Ishikawa (cell line): ENCODE results near the gene DIAPH1.

Experiments used
- CEBPB ChIP-seq: IDR thresholded peaks from 2 replicates; pipeline ENCODE4 v1.6.1; 2012
- CREB1 ChIP-seq: IDR thresholded peaks from 2 replicates; pipeline ENCODE4 v1.6.1; 2012; ENCODE audit warnings: low read depth
- EGR1 ChIP-seq: IDR thresholded peaks from 2 replicates; pipeline ENCODE4 v1.6.1; 2012
- EP300 ChIP-seq: IDR thresholded peaks from 2 replicates; pipeline ENCODE4 v1.6.1; 2012; ENCODE audit warnings: borderline replicate concordance
- FOXM1 ChIP-seq: IDR thresholded peaks from 2 replicates; pipeline ENCODE4 v1.6.1; 2012; ENCODE audit warnings: low read depth, borderline replicate concordance
- NFIC ChIP-seq: IDR thresholded peaks from 2 replicates; pipeline ENCODE4 v1.6.1; 2012
- RAD21 ChIP-seq: IDR thresholded peaks from 2 replicates; pipeline ENCODE4 v1.6.1; 2012; ENCODE audit warnings: low read depth
- TAF1 ChIP-seq: IDR thresholded peaks from 2 replicates; pipeline ENCODE4 v1.6.1; 2012; ENCODE audit warnings: low read depth, mild to moderate bottlenecking
- TCF12 ChIP-seq: IDR thresholded peaks from 2 replicates; pipeline ENCODE4 v1.6.1; 2012; ENCODE audit warnings: low read depth
- TEAD4 ChIP-seq: IDR thresholded peaks from 2 replicates; pipeline ENCODE4 v1.6.1; 2012
- YY1 ChIP-seq: IDR thresholded peaks from 2 replicates; pipeline ENCODE4 v1.6.1; 2012; ENCODE audit warnings: low read depth
- ZBTB7A ChIP-seq: IDR thresholded peaks from 2 replicates; pipeline ENCODE4 v1.6.1; 2012; ENCODE audit warnings: low read depth
- TF ChIP-seq, protein P1 (sequence below): IDR thresholded peaks from 2 replicates; pipeline ENCODE4 v1.6.1; 2012; ENCODE audit warnings: low read depth, mild to moderate bottlenecking
- TF ChIP-seq, protein P2 (sequence below): IDR thresholded peaks from 2 replicates; pipeline ENCODE4 v1.6.1; 2012
- TF ChIP-seq, protein P3 (sequence below): IDR thresholded peaks from 2 replicates; pipeline ENCODE4 v1.6.1; 2012

Gene DIAPH1

DNA sequence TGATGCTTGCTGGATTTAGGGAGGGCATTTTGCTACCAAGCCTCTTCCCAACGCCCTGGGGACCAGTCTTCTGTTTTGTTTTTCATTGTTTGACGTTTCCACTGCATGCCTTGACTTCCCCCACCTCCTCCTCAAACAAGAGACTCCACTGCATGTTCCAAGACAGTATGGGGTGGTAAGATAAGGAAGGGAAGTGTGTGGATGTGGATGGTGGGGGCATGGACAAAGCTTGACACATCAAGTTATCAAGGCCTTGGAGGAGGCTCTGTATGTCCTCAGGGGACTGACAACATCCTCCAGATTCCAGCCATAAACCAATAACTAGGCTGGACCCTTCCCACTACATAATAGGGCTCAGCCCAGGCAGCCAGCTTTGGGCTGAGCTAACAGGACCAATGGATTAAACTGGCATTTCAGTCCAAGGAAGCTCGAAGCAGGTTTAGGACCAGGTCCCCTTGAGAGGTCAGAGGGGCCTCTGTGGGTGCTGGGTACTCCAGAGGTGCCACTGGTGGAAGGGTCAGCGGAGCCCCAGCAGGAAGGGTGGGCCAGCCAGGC is 107.0 kb downstream of the DIAPH1 start:
- TF ChIP-seq, protein P1, sequence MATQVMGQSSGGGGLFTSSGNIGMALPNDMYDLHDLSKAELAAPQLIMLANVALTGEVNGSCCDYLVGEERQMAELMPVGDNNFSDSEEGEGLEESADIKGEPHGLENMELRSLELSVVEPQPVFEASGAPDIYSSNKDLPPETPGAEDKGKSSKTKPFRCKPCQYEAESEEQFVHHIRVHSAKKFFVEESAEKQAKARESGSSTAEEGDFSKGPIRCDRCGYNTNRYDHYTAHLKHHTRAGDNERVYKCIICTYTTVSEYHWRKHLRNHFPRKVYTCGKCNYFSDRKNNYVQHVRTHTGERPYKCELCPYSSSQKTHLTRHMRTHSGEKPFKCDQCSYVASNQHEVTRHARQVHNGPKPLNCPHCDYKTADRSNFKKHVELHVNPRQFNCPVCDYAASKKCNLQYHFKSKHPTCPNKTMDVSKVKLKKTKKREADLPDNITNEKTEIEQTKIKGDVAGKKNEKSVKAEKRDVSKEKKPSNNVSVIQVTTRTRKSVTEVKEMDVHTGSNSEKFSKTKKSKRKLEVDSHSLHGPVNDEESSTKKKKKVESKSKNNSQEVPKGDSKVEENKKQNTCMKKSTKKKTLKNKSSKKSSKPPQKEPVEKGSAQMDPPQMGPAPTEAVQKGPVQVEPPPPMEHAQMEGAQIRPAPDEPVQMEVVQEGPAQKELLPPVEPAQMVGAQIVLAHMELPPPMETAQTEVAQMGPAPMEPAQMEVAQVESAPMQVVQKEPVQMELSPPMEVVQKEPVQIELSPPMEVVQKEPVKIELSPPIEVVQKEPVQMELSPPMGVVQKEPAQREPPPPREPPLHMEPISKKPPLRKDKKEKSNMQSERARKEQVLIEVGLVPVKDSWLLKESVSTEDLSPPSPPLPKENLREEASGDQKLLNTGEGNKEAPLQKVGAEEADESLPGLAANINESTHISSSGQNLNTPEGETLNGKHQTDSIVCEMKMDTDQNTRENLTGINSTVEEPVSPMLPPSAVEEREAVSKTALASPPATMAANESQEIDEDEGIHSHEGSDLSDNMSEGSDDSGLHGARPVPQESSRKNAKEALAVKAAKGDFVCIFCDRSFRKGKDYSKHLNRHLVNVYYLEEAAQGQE = no peak
- TF ChIP-seq TEAD4 (no peak), TAF1 (no peak), CREB1 (no peak), NFIC (no peak), YY1 (no peak), EP300 (no peak), RAD21 (no peak), FOXM1 (no peak), ZBTB7A (no peak), CEBPB (no peak), EGR1 (no peak)
- TF ChIP-seq, protein P2, sequence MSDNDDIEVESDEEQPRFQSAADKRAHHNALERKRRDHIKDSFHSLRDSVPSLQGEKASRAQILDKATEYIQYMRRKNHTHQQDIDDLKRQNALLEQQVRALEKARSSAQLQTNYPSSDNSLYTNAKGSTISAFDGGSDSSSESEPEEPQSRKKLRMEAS = no peak

DNA sequence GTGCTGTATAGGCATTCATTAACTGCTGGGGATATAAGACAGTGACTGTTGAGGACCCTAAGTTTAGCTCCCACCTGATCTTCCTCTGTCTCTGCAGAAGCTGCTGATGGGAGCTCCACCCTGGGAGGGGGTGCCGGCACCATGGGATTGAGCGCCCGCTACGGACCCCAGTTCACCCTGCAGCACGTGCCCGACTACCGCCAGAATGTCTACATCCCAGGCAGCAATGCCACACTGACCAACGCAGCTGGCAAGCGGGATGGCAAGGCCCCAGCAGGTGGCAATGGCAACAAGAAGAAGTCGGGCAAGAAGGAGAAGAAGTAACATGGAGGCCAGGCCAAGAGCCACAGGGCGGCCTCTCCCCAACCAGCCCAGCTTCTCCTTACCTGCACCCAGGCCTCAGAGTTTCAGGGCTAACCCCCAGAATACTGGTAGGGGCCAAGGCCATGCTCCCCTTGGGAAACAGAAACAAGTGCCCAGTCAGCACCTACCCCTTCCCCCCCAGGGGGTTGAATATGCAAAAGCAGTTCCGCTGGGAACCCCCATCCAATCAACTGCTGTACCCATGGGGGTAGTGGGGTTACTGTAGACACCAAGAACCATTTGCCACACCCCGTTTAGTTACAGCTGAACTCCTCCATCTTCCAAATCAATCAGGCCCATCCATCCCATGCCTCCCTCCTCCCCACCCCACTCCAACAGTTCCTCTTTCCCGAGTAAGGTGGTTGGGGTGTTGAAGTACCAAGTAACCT is 107.8 kb downstream of the DIAPH1 start:
- TF ChIP-seq TAF1 = no peak
- TF ChIP-seq RAD21 = no peak
- no peak for TF ChIP-seq CREB1
- no peak for TF ChIP-seq EGR1
- TF ChIP-seq, protein P2 = no peak
- no peak for TF ChIP-seq NFIC
- no peak for TF ChIP-seq FOXM1
- no peak for TF ChIP-seq TCF12
- no peak for TF ChIP-seq CEBPB
- TF ChIP-seq, protein P3, sequence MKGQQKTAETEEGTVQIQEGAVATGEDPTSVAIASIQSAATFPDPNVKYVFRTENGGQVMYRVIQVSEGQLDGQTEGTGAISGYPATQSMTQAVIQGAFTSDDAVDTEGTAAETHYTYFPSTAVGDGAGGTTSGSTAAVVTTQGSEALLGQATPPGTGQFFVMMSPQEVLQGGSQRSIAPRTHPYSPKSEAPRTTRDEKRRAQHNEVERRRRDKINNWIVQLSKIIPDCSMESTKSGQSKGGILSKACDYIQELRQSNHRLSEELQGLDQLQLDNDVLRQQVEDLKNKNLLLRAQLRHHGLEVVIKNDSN = no peak
- no peak for TF ChIP-seq EP300
- TF ChIP-seq TEAD4 = no peak
- TF ChIP-seq ZBTB7A = no peak
- TF ChIP-seq, protein P1 = no peak

DNA sequence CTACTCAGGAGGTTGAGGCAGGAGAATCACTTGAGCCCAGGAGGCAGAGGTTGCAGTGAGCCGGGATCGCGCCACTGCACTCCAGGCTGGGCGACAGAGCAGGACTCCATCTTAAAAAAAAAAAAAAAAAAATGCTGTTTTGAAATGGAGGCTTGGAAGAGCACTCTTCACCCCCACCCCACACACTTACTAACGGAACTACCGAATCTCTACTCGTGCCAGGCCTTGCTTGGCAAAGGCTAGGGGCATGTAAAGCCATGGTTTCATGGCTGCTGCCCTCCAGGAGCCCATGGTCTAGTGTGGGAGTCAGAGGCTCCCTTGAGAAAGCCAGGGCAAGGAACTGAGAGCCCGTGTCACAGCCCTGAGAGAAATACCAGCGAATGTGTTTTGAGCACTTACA is 108.6 kb downstream of the DIAPH1 start:
- TF ChIP-seq RAD21 (no peak), EGR1 (no peak), NFIC (no peak), CREB1 (no peak), CEBPB (no peak), FOXM1 (no peak)
- TF ChIP-seq, protein P1 = no peak

DNA sequence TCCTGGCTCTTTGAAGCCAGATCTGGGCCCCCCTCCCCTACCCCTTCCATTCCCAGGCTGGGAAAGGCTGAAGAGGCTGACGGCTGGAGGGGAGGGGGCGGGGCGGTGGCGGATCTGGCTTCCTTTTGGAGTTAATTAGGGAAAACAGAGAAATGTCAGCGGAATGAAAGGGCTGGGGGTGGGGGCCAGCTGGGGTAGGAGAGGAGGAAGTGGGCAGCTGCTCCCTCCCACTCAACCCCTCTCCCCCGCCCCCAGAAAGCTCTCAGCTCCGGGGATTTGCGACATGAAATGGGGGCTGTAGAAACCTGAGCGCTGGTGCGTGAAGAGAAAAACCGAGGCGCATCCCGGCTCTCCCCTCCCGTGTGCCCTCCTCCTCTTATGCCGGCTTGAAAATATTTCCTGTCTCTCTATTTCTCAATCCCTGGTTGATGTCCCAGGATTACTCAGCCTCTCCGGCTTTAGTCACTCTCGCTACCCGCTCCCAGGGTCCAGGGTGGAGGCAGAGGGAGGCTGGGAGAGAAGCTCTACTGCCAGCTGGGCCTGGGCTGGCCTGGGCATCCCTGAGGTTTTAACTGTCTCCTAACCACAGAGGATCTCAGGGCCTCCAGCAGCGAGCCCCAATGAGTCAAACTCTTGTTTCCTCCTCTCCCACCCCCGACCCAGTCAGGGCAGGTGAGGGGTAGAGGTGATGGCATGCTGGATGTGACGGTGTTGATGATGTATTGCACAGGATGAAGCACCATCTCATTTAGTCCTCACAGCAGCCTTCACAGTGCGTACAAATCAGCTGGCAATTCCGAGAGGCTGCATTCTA is 109.8 kb downstream of the DIAPH1 start:
- no peak for TF ChIP-seq YY1
- TF ChIP-seq EGR1 = no peak
